Measurements from ENCODE around the gene APLP2.
A peak's percentile ranks its signal among the peaks of the same experiment; 100 is the strongest.

GRCh38 chr11:130161441-130162145 is 91.9 kb downstream of the APLP2 start:
- TF ChIP-seq CTCF (conservative IDR thresholded peaks at IDR 0.05 in 1 of 2, IDR thresholded peaks at IDR 0.05 in 1 of 2; ENCODE audit: low read depth in 1 of 2, low read length in 2 of 2), result no peak
- TF ChIP-seq EZH2 (IDR thresholded peaks at IDR 0.05; ENCODE audit: low read length, missing control alignments), result peak; percentile 35
